HG03571 (cell line): ENCODE measurements around the gene SOX9.

Experiments
- ATAC-seq: cut with Tn5 transposase; IDR thresholded peaks from one replicate; pipeline ENCODE4 v1.9.1; 2021; ENCODE audit not compliant: unreplicated experiment

Gene SOX9

GRCh38 chr17:72120642-72121163 is at the start of gene SOX9:
TSS of gene SOX9 (plus strand) at chr17:72121020. CDS start at chr17:72121392, 372 bp downstream.
- peak; percentile 86 for ATAC-seq

GRCh38 chr17:72071330-72071729 is 49.5 kb upstream of the SOX9 start:
- ATAC-seq: no peak

GRCh38 chr17:72075995-72076677 is 44.7 kb upstream of the SOX9 start:
- no peak for ATAC-seq

- no peak for ATAC-seq
Observed at GRCh38 chr17:72076678-72077030, 44.2 kb upstream of the SOX9 start.

GRCh38 chr17:72077326-72077960 is 43.4 kb upstream of the SOX9 start:
- no peak for ATAC-seq

- no peak for ATAC-seq
Observed at GRCh38 chr17:72079700-72080099, 41.1 kb upstream of the SOX9 start.

GRCh38 chr17:72087876-72088275 is 32.9 kb upstream of the SOX9 start:
- ATAC-seq: no peak

GRCh38 chr17:72089453-72089987 is 31.3 kb upstream of the SOX9 start:
- ATAC-seq: no peak

- no peak for ATAC-seq
Observed at GRCh38 chr17:72090108-72090507, 30.7 kb upstream of the SOX9 start.

- no peak for ATAC-seq
Observed at GRCh38 chr17:72092710-72093322, 28.0 kb upstream of the SOX9 start.

- ATAC-seq: no peak
Observed at GRCh38 chr17:72093707-72094106, 27.1 kb upstream of the SOX9 start.

GRCh38 chr17:72095316-72095715 is 25.5 kb upstream of the SOX9 start:
- no peak for ATAC-seq

- ATAC-seq: no peak
Observed at GRCh38 chr17:72097144-72097543, 23.7 kb upstream of the SOX9 start.

GRCh38 chr17:72099919-72100318 is 20.9 kb upstream of the SOX9 start:
- no peak for ATAC-seq

GRCh38 chr17:72100470-72100869 is 20.4 kb upstream of the SOX9 start:
- ATAC-seq: no peak

- ATAC-seq: no peak
Observed at GRCh38 chr17:72101526-72101925, 19.3 kb upstream of the SOX9 start.

- ATAC-seq: no peak
Observed at GRCh38 chr17:72102366-72102765, 18.5 kb upstream of the SOX9 start.

- no peak for ATAC-seq
Observed at GRCh38 chr17:72104164-72104862, 16.5 kb upstream of the SOX9 start.

- ATAC-seq: no peak
Observed at GRCh38 chr17:72104863-72105234, 16.0 kb upstream of the SOX9 start.

- ATAC-seq: no peak
Observed at GRCh38 chr17:72107100-72107499, 13.7 kb upstream of the SOX9 start.

- ATAC-seq: no peak
Observed at GRCh38 chr17:72110231-72110941, 10.4 kb upstream of the SOX9 start.
